IPS DF 19.7 (cell line): ENCODE results near the gene SDK1.

Experiments
- DNase-seq: peaks from one replicate; pipeline ENCODE4 v3.0.0-alpha.2; 2013; ENCODE audit warnings: low read depth, low spot score

SDK1 gene

GRCh38 chr7:3455806-3456595, 154.9 kb downstream of the SDK1 start:
- DNase-seq = no peak

- DNase-seq = no peak
Observed at GRCh38 chr7:3459111-3459510, 158.1 kb downstream of the SDK1 start.

- DNase-seq = no peak
Observed at GRCh38 chr7:3461923-3462322, 160.9 kb downstream of the SDK1 start.

- DNase-seq = no peak
Observed at GRCh38 chr7:3463696-3464095, 162.6 kb downstream of the SDK1 start.

GRCh38 chr7:3464900-3465622, 164.0 kb downstream of the SDK1 start:
- DNase-seq = no peak

- no peak for DNase-seq
Observed at GRCh38 chr7:3466261-3466660, 165.2 kb downstream of the SDK1 start.

- DNase-seq = no peak
Observed at GRCh38 chr7:3469641-3470040, 168.6 kb downstream of the SDK1 start.

- no peak for DNase-seq
Observed at GRCh38 chr7:3480197-3480596, 179.1 kb downstream of the SDK1 start.

- no peak for DNase-seq
Observed at GRCh38 chr7:3481435-3481834, 180.4 kb downstream of the SDK1 start.

GRCh38 chr7:3482147-3482921, 181.3 kb downstream of the SDK1 start:
- peak; percentile 60 for DNase-seq

GRCh38 chr7:3486841-3487240, 185.8 kb downstream of the SDK1 start:
- DNase-seq = no peak

GRCh38 chr7:3488829-3489228, 187.8 kb downstream of the SDK1 start:
- DNase-seq = no peak

GRCh38 chr7:3493499-3493898, 192.4 kb downstream of the SDK1 start:
- DNase-seq = no peak

GRCh38 chr7:3494947-3495346, 193.9 kb downstream of the SDK1 start:
- no peak for DNase-seq

GRCh38 chr7:3495530-3495929, 194.5 kb downstream of the SDK1 start:
- no peak for DNase-seq

- DNase-seq = no peak
Observed at GRCh38 chr7:3495954-3496353, 194.9 kb downstream of the SDK1 start.

- no peak for DNase-seq
Observed at GRCh38 chr7:3497796-3498195, 196.7 kb downstream of the SDK1 start.

GRCh38 chr7:3501671-3502070, 200.6 kb downstream of the SDK1 start:
- no peak for DNase-seq

GRCh38 chr7:3504384-3504783, 203.3 kb downstream of the SDK1 start:
- DNase-seq = no peak

GRCh38 chr7:3510101-3511020, 209.3 kb downstream of the SDK1 start:
- DNase-seq = no peak

GRCh38 chr7:3517344-3517743, 216.3 kb downstream of the SDK1 start:
- DNase-seq = no peak
